A673 (cell line): ENCODE measurements around the gene NAA40.

Source experiments
- EZH2 ChIP-seq: fragments of 200-600 bp; sonication (generic); IDR thresholded peaks from 2 replicates; pipeline ENCODE4 v1.6.1; 2017; ENCODE audit warnings: borderline replicate concordance, low read depth, mild to moderate bottlenecking, mixed read lengths, antibody characterized with exemption, low read length; ENCODE audit not compliant: poor library complexity, severe bottlenecking
- TF ChIP-seq, protein P1 (sequence below): fragments of 300-800, 200-600 bp; sonication (generic); conservative IDR thresholded peaks from 2 replicates; pipeline ENCODE4 v1.5.1; 2017; ENCODE audit warnings: low read depth, mild to moderate bottlenecking, antibody characterized with exemption, low read length, moderate library complexity, mixed read lengths

DNA sequence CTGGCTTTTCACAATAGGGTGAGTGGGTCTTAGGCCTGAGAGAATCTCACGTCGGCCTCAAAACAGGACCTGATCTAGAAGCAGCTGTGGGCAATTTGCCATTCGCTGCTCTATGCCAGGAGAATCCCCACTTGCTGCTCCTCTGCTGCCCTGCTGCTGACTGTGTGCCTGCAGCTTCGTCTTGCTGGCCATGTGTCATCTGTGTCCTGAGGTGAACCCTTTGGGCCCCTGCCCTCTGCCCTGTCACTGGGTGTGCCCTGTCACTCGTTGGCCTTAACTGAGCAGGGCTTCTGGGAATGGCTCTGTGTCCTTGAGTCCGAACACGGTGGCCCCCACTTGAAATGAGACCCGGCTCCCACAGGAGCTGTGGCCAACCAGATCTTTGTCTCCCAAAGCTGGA is 6.2 kb downstream of the NAA40 start:
- TF ChIP-seq, protein P1, sequence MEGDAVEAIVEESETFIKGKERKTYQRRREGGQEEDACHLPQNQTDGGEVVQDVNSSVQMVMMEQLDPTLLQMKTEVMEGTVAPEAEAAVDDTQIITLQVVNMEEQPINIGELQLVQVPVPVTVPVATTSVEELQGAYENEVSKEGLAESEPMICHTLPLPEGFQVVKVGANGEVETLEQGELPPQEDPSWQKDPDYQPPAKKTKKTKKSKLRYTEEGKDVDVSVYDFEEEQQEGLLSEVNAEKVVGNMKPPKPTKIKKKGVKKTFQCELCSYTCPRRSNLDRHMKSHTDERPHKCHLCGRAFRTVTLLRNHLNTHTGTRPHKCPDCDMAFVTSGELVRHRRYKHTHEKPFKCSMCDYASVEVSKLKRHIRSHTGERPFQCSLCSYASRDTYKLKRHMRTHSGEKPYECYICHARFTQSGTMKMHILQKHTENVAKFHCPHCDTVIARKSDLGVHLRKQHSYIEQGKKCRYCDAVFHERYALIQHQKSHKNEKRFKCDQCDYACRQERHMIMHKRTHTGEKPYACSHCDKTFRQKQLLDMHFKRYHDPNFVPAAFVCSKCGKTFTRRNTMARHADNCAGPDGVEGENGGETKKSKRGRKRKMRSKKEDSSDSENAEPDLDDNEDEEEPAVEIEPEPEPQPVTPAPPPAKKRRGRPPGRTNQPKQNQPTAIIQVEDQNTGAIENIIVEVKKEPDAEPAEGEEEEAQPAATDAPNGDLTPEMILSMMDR = no peak
- no peak for TF ChIP-seq EZH2
